ENCODE measurements around the gene ASPRV1. TPM values are rescaled to one million over a fixed set of nuclear protein-coding genes. Genes with fewer than 3 reads are reported as not detected.
A peak's percentile ranks its signal among the peaks of the same experiment; 100 is the strongest.

Gene ASPRV1
- total and polyA plus RNA-seq, 12 donors: 0.61 to 5.6 (median 1.9) TPM

GRCh38 chr2:69965756-69966445 lies 4.5 kb upstream of the ASPRV1 start:
- 80 to 86% (median 85%) methylated on average over 7 to 8 of the region's 8 CpGs for WGBS, 4 donors
- H3K9me3 ChIP-seq (replicated peaks in 1 of 3): no peaks in the 10 kb centered on the region
- no peak for TF ChIP-seq POLR2A (IDR thresholded peaks at IDR 0.05)
- TF ChIP-seq, protein P1, sequence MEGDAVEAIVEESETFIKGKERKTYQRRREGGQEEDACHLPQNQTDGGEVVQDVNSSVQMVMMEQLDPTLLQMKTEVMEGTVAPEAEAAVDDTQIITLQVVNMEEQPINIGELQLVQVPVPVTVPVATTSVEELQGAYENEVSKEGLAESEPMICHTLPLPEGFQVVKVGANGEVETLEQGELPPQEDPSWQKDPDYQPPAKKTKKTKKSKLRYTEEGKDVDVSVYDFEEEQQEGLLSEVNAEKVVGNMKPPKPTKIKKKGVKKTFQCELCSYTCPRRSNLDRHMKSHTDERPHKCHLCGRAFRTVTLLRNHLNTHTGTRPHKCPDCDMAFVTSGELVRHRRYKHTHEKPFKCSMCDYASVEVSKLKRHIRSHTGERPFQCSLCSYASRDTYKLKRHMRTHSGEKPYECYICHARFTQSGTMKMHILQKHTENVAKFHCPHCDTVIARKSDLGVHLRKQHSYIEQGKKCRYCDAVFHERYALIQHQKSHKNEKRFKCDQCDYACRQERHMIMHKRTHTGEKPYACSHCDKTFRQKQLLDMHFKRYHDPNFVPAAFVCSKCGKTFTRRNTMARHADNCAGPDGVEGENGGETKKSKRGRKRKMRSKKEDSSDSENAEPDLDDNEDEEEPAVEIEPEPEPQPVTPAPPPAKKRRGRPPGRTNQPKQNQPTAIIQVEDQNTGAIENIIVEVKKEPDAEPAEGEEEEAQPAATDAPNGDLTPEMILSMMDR (IDR thresholded peaks at IDR 0.05): no peak
- H3K4me1 ChIP-seq (replicated peaks in 1 of 2): no peaks in the 10 kb centered on the region
- peak in 1 of 7 donors; percentile 5 for DNase-seq
- H3K36me3 ChIP-seq (replicated peaks in 1 of 2): no peaks in the 10 kb centered on the region
- H3K4me3 ChIP-seq: no peak overlapping the region
- no peaks in the 10 kb centered on the region for H3K27me3 ChIP-seq
- H3K27ac ChIP-seq: no peak overlapping the region
- intact Hi-C loops (cut with DNase I): no loop called here

DNA sequence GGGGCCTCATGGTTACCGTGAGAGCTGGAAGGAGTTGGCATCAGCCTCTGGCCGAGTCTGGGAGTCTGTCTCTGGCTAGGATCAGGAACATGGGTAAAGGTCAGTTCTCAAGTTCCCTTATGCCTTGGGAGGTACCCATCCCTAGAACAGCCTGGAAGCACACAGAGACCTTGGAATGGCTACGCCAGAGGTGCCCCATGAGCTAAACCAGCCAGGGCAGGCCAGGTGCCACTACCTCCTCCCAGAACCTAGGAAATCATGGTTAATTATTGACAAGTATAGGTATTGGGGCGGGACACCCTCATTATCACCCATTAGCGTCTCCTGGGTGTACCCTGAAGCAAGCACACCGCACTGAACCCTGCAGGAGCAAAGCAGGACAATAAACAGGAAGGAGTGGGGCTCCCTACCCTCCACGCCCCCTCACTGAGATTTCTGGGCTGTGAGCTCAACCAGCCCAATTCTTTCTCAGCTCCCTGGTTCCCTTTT lies 3.0 kb upstream of the ASPRV1 start:
- no peaks in the 10 kb centered on the region for H3K9me3 ChIP-seq (replicated peaks in 1 of 3)
- no peaks in the 10 kb centered on the region for H3K27me3 ChIP-seq
- TF ChIP-seq, protein P1 (IDR thresholded peaks at IDR 0.05): no peak
- no peak for TF ChIP-seq POLR2A (IDR thresholded peaks at IDR 0.05)
- H3K4me1 ChIP-seq (replicated peaks in 1 of 2): no peaks in the 10 kb centered on the region
- no peaks in the 10 kb centered on the region for H3K36me3 ChIP-seq (replicated peaks in 1 of 2)
- no peak overlapping the region for H3K4me3 ChIP-seq
- H3K27ac ChIP-seq: no peak overlapping the region
- 89 to 96% (median 92%) methylated on average over 4 to 7 of the region's 7 CpGs for WGBS, 4 donors
- no peak for DNase-seq
- intact Hi-C loops (cut with DNase I): no loop called here

DNA sequence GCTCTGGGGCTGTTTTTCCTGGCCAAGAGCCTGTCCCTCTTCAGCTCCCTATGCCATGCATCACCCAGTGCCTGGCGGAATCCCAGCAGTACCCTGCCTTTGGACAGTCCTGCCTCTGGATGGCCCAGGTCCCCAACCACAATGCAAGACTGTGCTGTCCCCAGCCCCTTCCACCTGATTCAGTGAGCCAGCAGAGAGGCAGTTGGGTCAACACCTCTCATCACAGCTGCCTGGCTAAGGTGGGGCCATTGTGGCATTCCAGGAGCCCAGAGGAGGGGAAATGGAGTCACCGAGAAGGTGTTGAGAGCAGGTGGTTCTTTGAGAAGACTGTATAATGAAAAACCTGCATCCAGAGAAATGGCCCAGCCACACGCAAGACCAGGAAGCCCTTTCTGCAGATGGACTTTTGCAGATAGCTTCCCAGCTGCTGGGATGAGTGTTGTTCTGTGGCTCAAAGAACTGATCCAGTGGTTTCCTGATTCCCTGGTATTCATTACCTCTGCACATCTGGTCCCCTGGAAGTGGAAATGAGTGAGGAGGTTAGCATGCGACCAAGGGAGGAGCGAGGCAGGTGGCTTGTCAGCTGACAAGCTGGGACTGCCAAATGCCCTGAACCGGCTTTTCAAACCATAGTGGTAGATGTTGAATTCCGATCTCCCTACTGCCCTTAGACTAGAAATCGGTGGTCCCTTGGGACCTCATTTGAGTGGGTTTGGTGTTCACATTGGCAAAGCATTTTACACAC lies 1.7 kb upstream of the ASPRV1 start:
- no peaks in the 10 kb centered on the region for H3K4me1 ChIP-seq (replicated peaks in 1 of 2)
- no peak overlapping the region for H3K27ac ChIP-seq
- H3K9me3 ChIP-seq (replicated peaks in 1 of 3): no peaks in the 10 kb centered on the region
- DNase-seq: peak in 1 of 7 donors; percentile 4
- WGBS, 4 donors: 94 to 97% (median 95%) methylated on average over 4 to 8 of the region's 8 CpGs
- intact Hi-C loops (cut with DNase I): no loop called here
- no peak overlapping the region for H3K4me3 ChIP-seq
- TF ChIP-seq, protein P1 (IDR thresholded peaks at IDR 0.05): no peak
- no peak for TF ChIP-seq POLR2A (IDR thresholded peaks at IDR 0.05)
- H3K27me3 ChIP-seq: no peaks in the 10 kb centered on the region
- H3K36me3 ChIP-seq (replicated peaks in 1 of 2): no peaks in the 10 kb centered on the region

DNA sequence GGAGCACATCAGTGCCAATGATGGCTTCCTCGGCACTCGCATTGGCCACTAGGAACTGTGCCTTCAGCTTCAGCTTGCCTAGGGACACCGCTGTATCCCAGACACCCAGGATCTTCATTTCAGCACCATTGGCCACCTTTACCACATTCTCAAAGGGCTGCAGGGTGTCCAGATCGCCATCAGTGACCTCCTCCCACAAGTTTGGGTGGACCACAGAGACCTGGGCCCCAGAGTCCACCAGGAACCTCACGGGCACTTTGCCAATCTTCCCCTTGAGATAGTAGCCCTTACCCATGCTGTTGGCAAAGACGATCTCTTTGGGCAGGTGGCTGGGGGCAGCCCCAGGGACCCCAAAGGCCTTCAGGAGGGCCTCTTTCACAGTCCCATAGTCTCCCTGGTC lies 610 bp downstream of the ASPRV1 start:
- TF ChIP-seq, protein P1 (IDR thresholded peaks at IDR 0.05): no peak
- no peak for TF ChIP-seq POLR2A (IDR thresholded peaks at IDR 0.05)
- DNase-seq: peak in 1 of 7 donors; percentile 7
- Histone ChIP-seq H3K27ac (no peak overlapping the region), H3K4me1 (replicated peaks in 1 of 2) (no peaks in the 10 kb centered on the region), H3K9me3 (replicated peaks in 1 of 3) (no peaks in the 10 kb centered on the region), H3K27me3 (no peaks in the 10 kb centered on the region), H3K36me3 (replicated peaks in 1 of 2) (no peaks in the 10 kb centered on the region), H3K4me3 (no peak overlapping the region)
- intact Hi-C loops (cut with DNase I): no loop called here
- 95 to 99% (median 95%) methylated on average over 6 of the region's 6 CpGs; no CpG with 5 or more reads in 1 of the 4 donors for WGBS, 4 donors
